Activated naive CD4-positive, alpha-beta T cell treated with anti-CD3 and anti-CD28 coated beads, Interleukin-2, amount 10 ng/mL, durations not matched to agents 7 days and 5 days (primary cell): ENCODE data around the gene CEP170.

ENCODE experiments used
- CTCF ChIA-PET: fragments of 350-600 bp; sonication (Branson Sonifier 250); formaldehyde crosslinking; loops from one replicate; lab custom pipeline; 2021; ENCODE audit warnings: antibody characterized with exemption; lab: Charles Lee
- DNase-seq: peaks from one replicate; pipeline ENCODE4 v3.0.0-alpha.2; 2020
- H3K27ac Mint-ChIP-seq: one replicate; pipeline ENCODE4 v1.8.0; 2021; ENCODE audit warnings: mild to moderate bottlenecking, moderate library complexity, mixed read lengths
- H3K27me3 Mint-ChIP-seq: one replicate; pipeline ENCODE4 v1.8.0; 2021; ENCODE audit warnings: mild to moderate bottlenecking, mixed read lengths
- H3K36me3 Mint-ChIP-seq: one replicate; pipeline ENCODE4 v1.8.0; 2021; ENCODE audit warnings: mixed read lengths
- H3K4me1 Mint-ChIP-seq: one replicate; pipeline ENCODE4 v1.8.0; 2021; ENCODE audit warnings: mixed read lengths
- H3K4me3 Mint-ChIP-seq: one replicate; pipeline ENCODE4 v1.8.0; 2021; ENCODE audit warnings: mild to moderate bottlenecking, moderate library complexity, mixed read lengths
- H3K9me3 Mint-ChIP-seq: one replicate; pipeline ENCODE4 v1.8.0; 2021; ENCODE audit warnings: mixed read lengths

CEP170 gene

DNA sequence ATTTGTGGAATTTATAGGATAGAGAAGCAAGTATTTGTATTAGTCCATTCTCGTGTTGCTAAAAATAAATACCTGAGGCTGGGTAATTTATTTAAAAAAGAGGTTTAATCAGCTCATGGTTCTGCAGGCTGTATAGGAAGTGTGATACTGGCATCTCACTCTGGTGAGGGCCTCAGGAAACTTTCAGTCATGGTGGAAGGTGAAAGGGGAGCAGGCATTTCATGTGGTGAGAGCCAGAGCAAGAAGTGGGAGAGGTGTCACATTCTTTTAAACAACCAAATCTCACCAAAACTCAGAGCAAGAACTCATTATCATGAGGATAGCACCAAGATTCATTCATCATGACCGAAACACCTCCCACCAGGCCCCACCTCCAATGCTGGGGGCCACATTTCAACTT, 18.9 kb upstream of the CEP170 start:
- CTCF ChIA-PET, result no interaction called here
- Mint-ChIP-seq H3K27ac (no peak overlapping the region), H3K4me3 (no peak overlapping the region)

GRCh38 chr1:243273506-243273905, 18.4 kb upstream of the CEP170 start:
- Mint-ChIP-seq H3K4me1 (no peaks in the 10 kb centered on the region), H3K4me3 (no peak overlapping the region), H3K27me3 (no peaks in the 10 kb centered on the region), H3K9me3 (no peaks in the 10 kb centered on the region), H3K27ac (no peak overlapping the region), H3K36me3 (peaks cover 31% of the 10 kb centered on the region)
- DNase-seq, result no peak
- CTCF ChIA-PET, result no interaction called here

More for the DNA sequence above, 18.9 kb upstream of the CEP170 start:
- Mint-ChIP-seq H3K27me3 (no peaks in the 10 kb centered on the region), H3K4me1 (no peaks in the 10 kb centered on the region), H3K36me3 (peaks cover 31% of the 10 kb centered on the region), H3K9me3 (no peaks in the 10 kb centered on the region)
- no peak for DNase-seq

GRCh38 chr1:243272401-243272800, 17.3 kb upstream of the CEP170 start:
- Mint-ChIP-seq H3K27me3 (no peaks in the 10 kb centered on the region), H3K4me1 (no peaks in the 10 kb centered on the region), H3K4me3 (no peak overlapping the region), H3K9me3 (no peaks in the 10 kb centered on the region), H3K27ac (no peak overlapping the region), H3K36me3 (peaks cover 32% of the 10 kb centered on the region)
- DNase-seq, result no peak
- CTCF ChIA-PET, result no interaction called here

DNA sequence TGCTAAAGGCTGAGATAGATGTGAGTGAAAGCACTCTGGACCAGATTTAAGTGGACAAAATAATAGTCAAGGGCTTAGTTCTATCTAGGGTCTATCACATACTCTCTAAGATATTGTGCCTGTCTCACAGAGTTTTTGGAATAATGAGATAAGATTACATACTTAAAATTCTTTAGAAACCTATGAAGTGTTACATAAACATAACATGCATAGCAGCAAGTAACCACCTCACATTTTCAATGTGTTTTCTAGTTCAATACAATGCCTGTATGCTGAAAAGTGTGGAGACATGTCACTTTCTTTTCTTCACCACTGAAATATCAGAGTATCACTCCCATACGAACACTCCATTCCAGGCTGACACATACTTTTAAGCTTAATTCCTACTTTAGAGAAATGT, 16.9 kb upstream of the CEP170 start:
- Mint-ChIP-seq H3K4me3 (no peak overlapping the region), H3K4me1 (no peaks in the 10 kb centered on the region), H3K27ac (no peak overlapping the region), H3K36me3 (peaks cover 32% of the 10 kb centered on the region), H3K27me3 (no peaks in the 10 kb centered on the region), H3K9me3 (no peaks in the 10 kb centered on the region)
- DNase-seq, result no peak
- CTCF ChIA-PET, result no interaction called here

- no peaks in the 10 kb centered on the region for H3K4me1 Mint-ChIP-seq
- H3K27me3 Mint-ChIP-seq, result no peaks in the 10 kb centered on the region
- peaks cover 23% of the 10 kb centered on the region for H3K36me3 Mint-ChIP-seq
- H3K4me3 Mint-ChIP-seq, result no peak overlapping the region
- no peak overlapping the region for H3K27ac Mint-ChIP-seq
- CTCF ChIA-PET, result interaction anchor here (0.6 kb wide), 1 partner anchor 14 kb away, joined by 3 read pairs; the partner anchor contains the start of gene SDCCAG8
- no peaks in the 10 kb centered on the region for H3K9me3 Mint-ChIP-seq
- DNase-seq, result no peak
These were observed 15.2 kb upstream of the CEP170 start for GRCh38 chr1:243270097-243270864.

DNA sequence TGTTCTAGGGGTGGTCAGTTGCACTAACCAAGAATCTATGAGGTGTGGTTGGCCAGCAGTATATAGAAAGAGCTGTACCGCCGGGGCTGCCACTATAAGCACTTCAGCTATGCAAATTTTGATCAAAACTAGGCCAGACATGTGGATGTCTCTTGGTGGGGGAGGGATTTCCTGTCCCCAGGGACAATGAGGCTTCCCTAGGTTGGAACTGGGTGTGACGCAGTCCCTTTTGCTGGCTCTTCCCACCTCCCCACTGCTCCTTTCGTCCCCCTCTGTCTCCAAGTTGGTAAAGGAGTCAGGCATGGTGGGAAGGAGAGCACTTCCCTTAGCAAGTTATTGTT, 14.3 kb upstream of the CEP170 start:
- Mint-ChIP-seq H3K27me3 (no peaks in the 10 kb centered on the region), H3K27ac (no peak overlapping the region), H3K4me1 (peaks cover 4% of the 10 kb centered on the region), H3K9me3 (no peaks in the 10 kb centered on the region), H3K36me3 (peaks cover 16% of the 10 kb centered on the region), H3K4me3 (no peak overlapping the region)
- no peak for DNase-seq
- CTCF ChIA-PET, result no interaction called here

DNA sequence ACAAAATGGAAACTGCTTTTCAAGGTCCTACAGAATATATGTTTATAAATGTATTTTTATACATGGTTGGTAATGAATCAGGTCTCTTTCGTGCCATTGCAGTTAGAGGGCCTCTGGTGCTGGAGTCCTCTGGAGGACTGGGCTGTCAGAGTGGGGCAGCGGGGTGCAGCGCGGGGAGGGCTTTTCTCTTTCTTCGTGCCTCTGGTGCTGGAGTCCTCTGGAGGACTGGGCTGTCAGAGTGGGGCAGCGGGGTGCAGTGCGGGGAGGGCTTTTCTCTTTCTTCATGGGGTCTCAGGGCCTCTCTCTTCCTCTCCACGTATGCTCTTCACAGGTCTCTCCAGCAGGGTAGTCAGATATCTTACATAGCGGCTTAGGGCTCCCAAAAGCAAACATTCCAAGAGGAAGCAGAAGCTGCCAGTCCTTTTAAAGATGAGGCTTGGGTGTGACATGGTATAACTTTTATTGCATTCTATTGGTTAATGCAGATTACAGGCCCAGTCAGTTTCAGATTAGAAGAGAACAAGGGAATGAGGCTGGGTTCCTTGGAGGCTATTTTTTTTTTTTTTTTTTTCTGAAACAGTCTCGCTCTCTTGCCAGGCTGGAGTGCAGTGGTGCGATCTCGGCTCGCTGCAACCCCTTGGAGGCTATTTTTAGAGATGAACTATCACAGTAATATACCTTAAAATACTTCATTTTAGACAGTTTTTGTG, 13.8 kb upstream of the CEP170 start:
- Mint-ChIP-seq H3K27me3 (no peaks in the 10 kb centered on the region), H3K27ac (no peak overlapping the region), H3K4me1 (peaks cover 6% of the 10 kb centered on the region), H3K4me3 (no peak overlapping the region), H3K9me3 (no peaks in the 10 kb centered on the region), H3K36me3 (peaks cover 14% of the 10 kb centered on the region)
- CTCF ChIA-PET, result no interaction called here
- no peak for DNase-seq

DNA sequence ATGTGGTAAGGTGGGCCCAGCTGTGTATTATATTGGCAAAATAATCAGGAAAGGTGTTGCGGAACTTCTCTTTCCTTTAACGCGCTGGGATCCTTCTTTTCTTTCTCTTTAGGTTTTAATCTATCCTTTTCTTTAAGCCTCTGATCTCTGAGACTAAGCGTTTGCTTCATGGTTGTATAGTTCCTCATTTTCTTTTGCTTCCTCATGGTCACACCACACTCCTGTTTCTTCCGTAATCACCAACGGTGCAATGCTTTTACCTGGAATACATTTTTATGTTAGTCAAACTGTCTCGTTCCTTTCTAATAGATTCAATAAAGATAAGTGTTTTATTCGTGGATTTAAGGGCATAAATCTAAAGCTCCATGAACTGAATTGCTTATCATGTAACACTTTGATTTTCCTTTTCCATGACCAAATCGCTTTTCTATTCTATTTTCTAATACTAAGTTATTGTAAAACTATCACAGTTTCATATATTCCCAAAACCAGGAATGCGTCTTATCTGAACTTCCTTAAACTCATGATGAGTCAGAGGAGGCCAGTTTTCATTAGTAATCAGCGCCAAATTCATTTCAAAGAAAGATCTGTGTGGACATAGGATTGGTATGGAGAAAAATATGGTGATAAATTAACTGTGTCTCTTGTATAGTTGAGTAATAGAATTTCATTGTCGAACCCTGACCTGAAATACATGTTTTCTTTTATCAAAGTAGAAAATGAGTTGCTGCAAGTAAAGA, 13.0 kb upstream of the CEP170 start:
- Mint-ChIP-seq H3K4me1 (peaks cover 10% of the 10 kb centered on the region), H3K9me3 (no peaks in the 10 kb centered on the region), H3K27ac (no peak overlapping the region), H3K27me3 (no peaks in the 10 kb centered on the region), H3K36me3 (peaks cover 13% of the 10 kb centered on the region), H3K4me3 (no peak overlapping the region)
- no peak for DNase-seq
- CTCF ChIA-PET, result no interaction called here

- no peak overlapping the region for H3K4me3 Mint-ChIP-seq
- H3K36me3 Mint-ChIP-seq, result peaks cover 13% of the 10 kb centered on the region
- no peaks in the 10 kb centered on the region for H3K27me3 Mint-ChIP-seq
- no peak overlapping the region for H3K27ac Mint-ChIP-seq
- H3K9me3 Mint-ChIP-seq, result no peaks in the 10 kb centered on the region
- CTCF ChIA-PET, result no interaction called here
- peaks cover 10% of the 10 kb centered on the region for H3K4me1 Mint-ChIP-seq
- no peak for DNase-seq
These were observed 12.4 kb upstream of the CEP170 start for GRCh38 chr1:243267471-243267880.

- Mint-ChIP-seq H3K27ac (no peak overlapping the region), H3K4me1 (peaks cover 11% of the 10 kb centered on the region), H3K9me3 (no peaks in the 10 kb centered on the region), H3K4me3 (no peak overlapping the region), H3K27me3 (no peaks in the 10 kb centered on the region), H3K36me3 (peaks cover 15% of the 10 kb centered on the region)
- CTCF ChIA-PET, result no interaction called here
- DNase-seq, result no peak
These were observed 11.2 kb upstream of the CEP170 start for GRCh38 chr1:243266231-243266630.

GRCh38 chr1:243264717-243265116, 9.6 kb upstream of the CEP170 start:
- H3K9me3 Mint-ChIP-seq, result no peaks in the 10 kb centered on the region
- DNase-seq, result no peak
- CTCF ChIA-PET, result no interaction called here
- H3K27me3 Mint-ChIP-seq, result no peaks in the 10 kb centered on the region
- H3K4me1 Mint-ChIP-seq, result peaks cover 21% of the 10 kb centered on the region
- H3K36me3 Mint-ChIP-seq, result peaks cover 21% of the 10 kb centered on the region
- H3K27ac Mint-ChIP-seq, result no peak overlapping the region
- H3K4me3 Mint-ChIP-seq, result no peak overlapping the region

GRCh38 chr1:243261390-243261789, 6.3 kb upstream of the CEP170 start:
- Mint-ChIP-seq H3K9me3 (no peaks in the 10 kb centered on the region), H3K4me1 (peaks cover 36% of the 10 kb centered on the region), H3K27me3 (no peaks in the 10 kb centered on the region), H3K36me3 (peaks cover 16% of the 10 kb centered on the region), H3K27ac (no peak overlapping the region), H3K4me3 (no peak overlapping the region)
- no peak for DNase-seq
- CTCF ChIA-PET, result no interaction called here

DNA sequence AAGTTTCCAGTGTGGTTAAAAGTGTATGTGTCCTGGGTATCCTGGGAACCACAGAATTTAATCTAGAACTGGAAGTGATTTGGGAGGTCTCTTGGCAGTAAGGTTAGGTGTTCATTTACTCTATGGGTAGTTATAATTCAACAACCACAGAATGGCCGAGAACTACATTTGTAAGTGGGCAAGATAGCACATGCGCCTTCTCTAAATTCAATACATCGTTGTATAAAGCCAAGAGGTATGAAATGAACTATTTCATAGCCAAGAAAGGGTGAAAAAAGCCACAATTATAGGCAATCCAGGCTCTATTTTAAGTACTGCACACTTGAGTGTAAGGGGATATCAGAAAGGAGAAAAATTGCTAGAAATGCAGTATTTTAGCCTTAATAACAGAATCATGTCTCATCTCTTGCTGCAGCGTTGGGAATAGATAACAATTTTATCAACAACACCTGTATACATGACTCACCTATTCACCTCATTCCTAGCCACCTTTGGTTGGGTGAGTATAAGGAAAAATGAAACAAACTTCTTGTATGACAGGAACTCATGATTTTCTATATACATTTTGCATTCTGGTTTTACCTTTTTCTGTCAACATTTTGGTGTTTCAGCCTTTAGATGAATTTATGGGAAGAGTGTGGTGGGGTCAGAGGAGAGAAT, 5.3 kb upstream of the CEP170 start:
- peaks cover under 1% of the 10 kb centered on the region for H3K27me3 Mint-ChIP-seq
- CTCF ChIA-PET, result no interaction called here
- no peak overlapping the region for H3K27ac Mint-ChIP-seq
- no peaks in the 10 kb centered on the region for H3K9me3 Mint-ChIP-seq
- H3K4me1 Mint-ChIP-seq, result peaks cover 38% of the 10 kb centered on the region
- peaks cover 19% of the 10 kb centered on the region for H3K36me3 Mint-ChIP-seq
- DNase-seq, result no peak
- no peak overlapping the region for H3K4me3 Mint-ChIP-seq

- H3K27ac Mint-ChIP-seq, result no peak overlapping the region
- peaks cover 38% of the 10 kb centered on the region for H3K4me1 Mint-ChIP-seq
- no peak overlapping the region for H3K4me3 Mint-ChIP-seq
- no peak for DNase-seq
- CTCF ChIA-PET, result interaction anchor here (0.7 kb wide), 1 partner anchor 1018 kb away, joined by 3 read pairs; no protein-coding TSS in a partner anchor
- H3K27me3 Mint-ChIP-seq, result peaks cover 10% of the 10 kb centered on the region
- peaks cover 16% of the 10 kb centered on the region for H3K36me3 Mint-ChIP-seq
- no peaks in the 10 kb centered on the region for H3K9me3 Mint-ChIP-seq
These were observed 3.6 kb upstream of the CEP170 start for GRCh38 chr1:243258731-243259130.
